Embryonic facial prominence (tissue), 1 donor: ENCODE data around the gene TMEM116.
"Not testable (repeated sequence)": the region's sequence is repeated elsewhere in the genome, so short reads cannot be mapped to it uniquely, and the experiment has no call there.

Experiments used
- DNase-seq: peaks from one replicate; pipeline ENCODE4 v3.0.0-alpha.2; 2016; ENCODE audit errors: extremely low spot score

Gene TMEM116

GRCh38 chr12:112009596-112009995 lies 3.4 kb downstream of the TMEM116 start:
- DNase-seq = not testable (repeated sequence)

GRCh38 chr12:112008918-112009317 lies 4.0 kb downstream of the TMEM116 start:
- DNase-seq = no peak

GRCh38 chr12:112007945-112008344 lies 5.0 kb downstream of the TMEM116 start:
- DNase-seq = no peak

- no peak for DNase-seq
Measured at GRCh38 chr12:112005419-112006395, 7.3 kb downstream of the TMEM116 start.

- no peak for DNase-seq
Measured at GRCh38 chr12:112004041-112004440, 8.9 kb downstream of the TMEM116 start.

- no peak for DNase-seq
Measured at GRCh38 chr12:112001576-112001975, 11.4 kb downstream of the TMEM116 start.

GRCh38 chr12:112000820-112001219 lies 12.1 kb downstream of the TMEM116 start:
- DNase-seq = no peak

- DNase-seq = not testable (repeated sequence)
Measured at GRCh38 chr12:111999129-111999528, 13.8 kb downstream of the TMEM116 start.

- DNase-seq = no peak
Measured at GRCh38 chr12:111998015-111998414, 14.9 kb downstream of the TMEM116 start.

- DNase-seq = no peak
Measured at GRCh38 chr12:111997300-111997699, 15.7 kb downstream of the TMEM116 start.

GRCh38 chr12:111995782-111996480 lies 17.0 kb downstream of the TMEM116 start:
- DNase-seq = no peak

GRCh38 chr12:111994211-111995111 lies 18.5 kb downstream of the TMEM116 start:
- DNase-seq = not testable (repeated sequence)

GRCh38 chr12:111993292-111994150 lies 19.4 kb downstream of the TMEM116 start:
- DNase-seq = no peak

GRCh38 chr12:111992464-111992863 lies 20.5 kb downstream of the TMEM116 start:
- DNase-seq = no peak

- DNase-seq = no peak
Measured at GRCh38 chr12:111991946-111992345, 21.0 kb downstream of the TMEM116 start.

GRCh38 chr12:111991535-111991934 lies 21.4 kb downstream of the TMEM116 start:
- DNase-seq = no peak

GRCh38 chr12:111984820-111985219 lies 28.1 kb downstream of the TMEM116 start:
- no peak for DNase-seq

GRCh38 chr12:111981987-111982386 lies 31.0 kb downstream of the TMEM116 start:
- no peak for DNase-seq

GRCh38 chr12:111980598-111980997 lies 32.4 kb downstream of the TMEM116 start:
- DNase-seq = no peak

- DNase-seq = no peak
Measured at GRCh38 chr12:111978545-111978944, 34.4 kb downstream of the TMEM116 start.

- DNase-seq = no peak
Measured at GRCh38 chr12:111976860-111977259, 36.1 kb downstream of the TMEM116 start.
